ENCODE data around the gene IFT27. TPM values are rescaled to one million over a fixed set of nuclear protein-coding genes. Genes with fewer than 3 reads are reported as not detected.

The IFT27 gene
- total and polyA plus RNA-seq, 2 experiments from 2014 or later = 28.5 to 63.5 TPM

GRCh38 chr22:36797374-36797773 is 21.5 kb upstream of the IFT27 start:
- Histone ChIP-seq H3K36me3 (ENCODE audit: insufficient read depth) (no peaks in the 10 kb centered on the region), H3K4me3 (no peak overlapping the region), H3K27me3 (ENCODE audit: insufficient read depth) (no peaks in the 10 kb centered on the region), H2AFZ (no peak overlapping the region), H3K79me2 (replicated peaks; ENCODE audit: insufficient read depth) (no peaks in the 10 kb centered on the region), H3K4me2 (peak overlapping the region; percentile 38; the same call in 1 of the 2 replicates), H3K4me1 (ENCODE audit: insufficient read depth) (peaks cover 22% of the 10 kb centered on the region; the same call in 1 of the 2 replicates), H3K27ac (ENCODE audit: low read depth) (no peak overlapping the region), H3F3A (replicated peaks; ENCODE audit: low read depth) (no peaks in the 10 kb centered on the region), H3K9me2 (ENCODE audit: insufficient read depth) (no peaks in the 10 kb centered on the region), H4K20me1 (replicated peaks; ENCODE audit: insufficient read depth) (no peaks in the 10 kb centered on the region)
- H3K4me3 Mint-ChIP-seq = no peak overlapping the region
- ATAC-seq = peak; percentile 60
- H3K27me3 Mint-ChIP-seq (ENCODE audit: insufficient read depth, low read depth, poor library complexity) = peaks cover 9% of the 10 kb centered on the region
- no peaks in the 10 kb centered on the region for H3K36me3 Mint-ChIP-seq (ENCODE audit: low read depth)
- peaks cover 43% of the 10 kb centered on the region for H3K4me1 Mint-ChIP-seq
- no peak for TF ChIP-seq JUNB (IDR thresholded peaks at IDR 0.05; ENCODE audit: unreplicated experiment)
- TF ChIP-seq POLR2AphosphoS5 (IDR thresholded peaks at IDR 0.05; ENCODE audit: low read depth) = no peak
- no peak for TF ChIP-seq ZNF114 (CRISPR knock-in tag; IDR thresholded peaks at IDR 0.05)
- TF ChIP-seq ZNF331 (CRISPR knock-in tag; IDR thresholded peaks at IDR 0.05; ENCODE audit: low read depth) = no peak
- no peak for TF ChIP-seq EZH2 (IDR thresholded peaks at IDR 0.05; ENCODE audit: low read depth, unreplicated experiment)
- no peak for TF ChIP-seq EZH2phosphoT487 (IDR thresholded peaks at IDR 0.05; ENCODE audit: unreplicated experiment)
- no peak for TF ChIP-seq NANOG (IDR thresholded peaks at IDR 0.05; ENCODE audit: borderline replicate concordance)
- TF ChIP-seq STAT1 (IDR thresholded peaks at IDR 0.05; ENCODE audit: unreplicated experiment) = no peak
- no peak for TF ChIP-seq CTCF (conservative IDR thresholded peaks at IDR 0.05; ENCODE audit: low read depth in 2 of 2)
- TF ChIP-seq, protein P1, sequence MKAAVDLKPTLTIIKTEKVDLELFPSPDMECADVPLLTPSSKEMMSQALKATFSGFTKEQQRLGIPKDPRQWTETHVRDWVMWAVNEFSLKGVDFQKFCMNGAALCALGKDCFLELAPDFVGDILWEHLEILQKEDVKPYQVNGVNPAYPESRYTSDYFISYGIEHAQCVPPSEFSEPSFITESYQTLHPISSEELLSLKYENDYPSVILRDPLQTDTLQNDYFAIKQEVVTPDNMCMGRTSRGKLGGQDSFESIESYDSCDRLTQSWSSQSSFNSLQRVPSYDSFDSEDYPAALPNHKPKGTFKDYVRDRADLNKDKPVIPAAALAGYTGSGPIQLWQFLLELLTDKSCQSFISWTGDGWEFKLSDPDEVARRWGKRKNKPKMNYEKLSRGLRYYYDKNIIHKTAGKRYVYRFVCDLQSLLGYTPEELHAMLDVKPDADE (IDR thresholded peaks at IDR 0.05) = no peak
- H3K27ac Mint-ChIP-seq = no peak overlapping the region
- no peak for DNase-seq (ENCODE audit: low spot score)
- no peaks in the 10 kb centered on the region for H3K9me3 Mint-ChIP-seq

DNA sequence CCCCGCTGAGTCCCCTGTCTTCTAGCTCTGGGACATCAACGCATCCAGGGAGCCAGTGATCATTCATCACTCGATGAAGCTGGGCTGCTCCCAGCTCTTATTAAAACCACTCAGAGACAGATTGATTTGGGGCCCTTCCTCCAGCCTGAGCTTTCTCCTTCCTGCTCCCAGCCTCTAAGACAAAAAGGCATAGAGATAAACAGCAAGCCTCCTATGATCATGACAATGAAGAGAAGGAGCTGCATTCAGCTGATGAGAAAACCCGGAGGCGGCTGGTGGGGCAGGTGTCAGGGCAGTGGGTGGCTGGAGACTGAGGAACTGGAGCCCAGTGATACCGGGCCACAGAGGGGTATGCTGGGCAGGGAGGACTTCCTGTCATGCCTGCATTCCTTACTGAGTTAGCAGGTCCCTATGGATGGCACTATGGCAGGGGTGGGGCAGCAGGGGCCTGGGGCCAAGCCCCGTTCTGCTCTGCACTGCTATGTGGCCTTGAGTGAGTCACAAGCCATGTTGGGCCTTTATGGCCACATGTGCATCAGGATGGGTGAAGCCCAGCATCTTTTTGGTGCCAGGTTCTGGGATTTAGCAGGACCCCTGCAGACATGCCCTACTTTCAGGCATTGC is 20.7 kb upstream of the IFT27 start:
- H3K4me1 Mint-ChIP-seq = peaks cover 43% of the 10 kb centered on the region
- H3K36me3 Mint-ChIP-seq (ENCODE audit: low read depth) = no peaks in the 10 kb centered on the region
- H3K27me3 ChIP-seq (ENCODE audit: insufficient read depth) = no peaks in the 10 kb centered on the region
- peaks cover 9% of the 10 kb centered on the region for H3K27me3 Mint-ChIP-seq (ENCODE audit: insufficient read depth, low read depth, poor library complexity)
- H3K27ac ChIP-seq (ENCODE audit: low read depth) = no peak overlapping the region
- no peaks in the 10 kb centered on the region for H3K79me2 ChIP-seq (replicated peaks; ENCODE audit: insufficient read depth)
- H3K36me3 ChIP-seq (ENCODE audit: insufficient read depth) = no peaks in the 10 kb centered on the region
- no peak overlapping the region for H3K4me3 ChIP-seq
- no peak overlapping the region for H3K4me3 Mint-ChIP-seq
- DNase-seq (ENCODE audit: low spot score) (peak; percentile 28), ATAC-seq (peak; percentile 79)
- no peaks in the 10 kb centered on the region for H4K20me1 ChIP-seq (replicated peaks; ENCODE audit: insufficient read depth)
- H3F3A ChIP-seq (replicated peaks; ENCODE audit: low read depth) = no peaks in the 10 kb centered on the region
- peak overlapping the region; percentile 43 for H3K4me2 ChIP-seq
- peaks cover 22% of the 10 kb centered on the region; the same call in 1 of the 2 replicates for H3K4me1 ChIP-seq (ENCODE audit: insufficient read depth)
- no peak overlapping the region for H3K27ac Mint-ChIP-seq
- H3K9me3 Mint-ChIP-seq = no peaks in the 10 kb centered on the region
- H3K9me2 ChIP-seq (ENCODE audit: insufficient read depth) = no peaks in the 10 kb centered on the region
- H2AFZ ChIP-seq = no peak overlapping the region
- TF ChIP-seq STAT1 (IDR thresholded peaks at IDR 0.05; ENCODE audit: unreplicated experiment) = no peak
- TF ChIP-seq ZNF114 (CRISPR knock-in tag; IDR thresholded peaks at IDR 0.05) = no peak
- no peak for TF ChIP-seq CREB1 (CRISPR knock-in tag; IDR thresholded peaks at IDR 0.05; ENCODE audit: low read depth)
- TF ChIP-seq JUNB (IDR thresholded peaks at IDR 0.05; ENCODE audit: unreplicated experiment) = no peak
- TF ChIP-seq, protein P2, sequence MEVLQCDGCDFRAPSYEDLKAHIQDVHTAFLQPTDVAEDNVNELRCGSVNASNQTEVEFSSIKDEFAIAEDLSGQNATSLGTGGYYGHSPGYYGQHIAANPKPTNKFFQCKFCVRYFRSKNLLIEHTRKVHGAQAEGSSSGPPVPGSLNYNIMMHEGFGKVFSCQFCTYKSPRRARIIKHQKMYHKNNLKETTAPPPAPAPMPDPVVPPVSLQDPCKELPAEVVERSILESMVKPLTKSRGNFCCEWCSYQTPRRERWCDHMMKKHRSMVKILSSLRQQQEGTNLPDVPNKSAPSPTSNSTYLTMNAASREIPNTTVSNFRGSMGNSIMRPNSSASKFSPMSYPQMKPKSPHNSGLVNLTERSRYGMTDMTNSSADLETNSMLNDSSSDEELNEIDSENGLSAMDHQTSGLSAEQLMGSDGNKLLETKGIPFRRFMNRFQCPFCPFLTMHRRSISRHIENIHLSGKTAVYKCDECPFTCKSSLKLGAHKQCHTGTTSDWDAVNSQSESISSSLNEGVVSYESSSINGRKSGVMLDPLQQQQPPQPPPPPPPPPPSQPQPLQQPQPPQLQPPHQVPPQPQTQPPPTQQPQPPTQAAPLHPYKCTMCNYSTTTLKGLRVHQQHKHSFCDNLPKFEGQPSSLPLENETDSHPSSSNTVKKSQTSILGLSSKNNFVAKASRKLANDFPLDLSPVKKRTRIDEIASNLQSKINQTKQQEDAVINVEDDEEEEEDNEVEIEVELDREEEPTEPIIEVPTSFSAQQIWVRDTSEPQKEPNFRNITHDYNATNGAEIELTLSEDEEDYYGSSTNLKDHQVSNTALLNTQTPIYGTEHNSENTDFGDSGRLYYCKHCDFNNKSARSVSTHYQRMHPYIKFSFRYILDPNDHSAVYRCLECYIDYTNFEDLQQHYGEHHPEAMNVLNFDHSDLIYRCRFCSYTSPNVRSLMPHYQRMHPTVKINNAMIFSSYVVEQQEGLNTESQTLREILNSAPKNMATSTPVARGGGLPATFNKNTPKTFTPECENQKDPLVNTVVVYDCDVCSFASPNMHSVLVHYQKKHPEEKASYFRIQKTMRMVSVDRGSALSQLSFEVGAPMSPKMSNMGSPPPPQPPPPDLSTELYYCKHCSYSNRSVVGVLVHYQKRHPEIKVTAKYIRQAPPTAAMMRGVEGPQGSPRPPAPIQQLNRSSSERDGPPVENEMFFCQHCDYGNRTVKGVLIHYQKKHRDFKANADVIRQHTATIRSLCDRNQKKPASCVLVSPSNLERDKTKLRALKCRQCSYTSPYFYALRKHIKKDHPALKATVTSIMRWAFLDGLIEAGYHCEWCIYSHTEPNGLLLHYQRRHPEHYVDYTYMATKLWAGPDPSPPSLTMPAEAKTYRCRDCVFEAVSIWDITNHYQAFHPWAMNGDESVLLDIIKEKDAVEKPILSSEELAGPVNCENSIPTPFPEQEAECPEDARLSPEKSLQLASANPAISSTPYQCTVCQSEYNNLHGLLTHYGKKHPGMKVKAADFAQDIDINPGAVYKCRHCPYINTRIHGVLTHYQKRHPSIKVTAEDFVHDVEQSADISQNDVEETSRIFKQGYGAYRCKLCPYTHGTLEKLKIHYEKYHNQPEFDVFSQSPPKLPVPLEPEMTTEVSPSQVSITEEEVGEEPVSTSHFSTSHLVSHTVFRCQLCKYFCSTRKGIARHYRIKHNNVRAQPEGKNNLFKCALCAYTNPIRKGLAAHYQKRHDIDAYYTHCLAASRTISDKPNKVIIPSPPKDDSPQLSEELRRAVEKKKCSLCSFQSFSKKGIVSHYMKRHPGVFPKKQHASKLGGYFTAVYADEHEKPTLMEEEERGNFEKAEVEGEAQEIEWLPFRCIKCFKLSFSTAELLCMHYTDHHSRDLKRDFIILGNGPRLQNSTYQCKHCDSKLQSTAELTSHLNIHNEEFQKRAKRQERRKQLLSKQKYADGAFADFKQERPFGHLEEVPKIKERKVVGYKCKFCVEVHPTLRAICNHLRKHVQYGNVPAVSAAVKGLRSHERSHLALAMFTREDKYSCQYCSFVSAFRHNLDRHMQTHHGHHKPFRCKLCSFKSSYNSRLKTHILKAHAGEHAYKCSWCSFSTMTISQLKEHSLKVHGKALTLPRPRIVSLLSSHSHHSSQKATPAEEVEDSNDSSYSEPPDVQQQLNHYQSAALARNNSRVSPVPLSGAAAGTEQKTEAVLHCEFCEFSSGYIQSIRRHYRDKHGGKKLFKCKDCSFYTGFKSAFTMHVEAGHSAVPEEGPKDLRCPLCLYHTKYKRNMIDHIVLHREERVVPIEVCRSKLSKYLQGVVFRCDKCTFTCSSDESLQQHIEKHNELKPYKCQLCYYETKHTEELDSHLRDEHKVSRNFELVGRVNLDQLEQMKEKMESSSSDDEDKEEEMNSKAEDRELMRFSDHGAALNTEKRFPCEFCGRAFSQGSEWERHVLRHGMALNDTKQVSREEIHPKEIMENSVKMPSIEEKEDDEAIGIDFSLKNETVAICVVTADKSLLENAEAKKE (CRISPR knock-in tag; IDR thresholded peaks at IDR 0.05) = no peak
- no peak for TF ChIP-seq ZNF331 (CRISPR knock-in tag; IDR thresholded peaks at IDR 0.05; ENCODE audit: low read depth)
- no peak for TF ChIP-seq POLR2AphosphoS5 (IDR thresholded peaks at IDR 0.05; ENCODE audit: low read depth)
- no peak for TF ChIP-seq EZH2phosphoT487 (IDR thresholded peaks at IDR 0.05; ENCODE audit: unreplicated experiment)
- no peak for TF ChIP-seq NANOG (IDR thresholded peaks at IDR 0.05; ENCODE audit: borderline replicate concordance)
- no peak for TF ChIP-seq EZH2 (IDR thresholded peaks at IDR 0.05; ENCODE audit: low read depth, unreplicated experiment)

All from GM23338 (cell line).